PC-9 (cell line): ENCODE data around the gene MEI4.

Source experiments
- EZH2 ChIP-seq: fragments of 200-600 bp; sonication (generic); IDR thresholded peaks from 2 replicates; pipeline ENCODE4 v1.8.0; 2017; ENCODE audit warnings: antibody characterized with exemption, low read depth
- TF ChIP-seq, protein P1 (sequence below): fragments of 200-600 bp; sonication (generic); conservative IDR thresholded peaks from 2 replicates; pipeline ENCODE4 v1.6.1; 2017; ENCODE audit warnings: mixed run types, antibody characterized with exemption, mild to moderate bottlenecking, moderate library complexity

DNA sequence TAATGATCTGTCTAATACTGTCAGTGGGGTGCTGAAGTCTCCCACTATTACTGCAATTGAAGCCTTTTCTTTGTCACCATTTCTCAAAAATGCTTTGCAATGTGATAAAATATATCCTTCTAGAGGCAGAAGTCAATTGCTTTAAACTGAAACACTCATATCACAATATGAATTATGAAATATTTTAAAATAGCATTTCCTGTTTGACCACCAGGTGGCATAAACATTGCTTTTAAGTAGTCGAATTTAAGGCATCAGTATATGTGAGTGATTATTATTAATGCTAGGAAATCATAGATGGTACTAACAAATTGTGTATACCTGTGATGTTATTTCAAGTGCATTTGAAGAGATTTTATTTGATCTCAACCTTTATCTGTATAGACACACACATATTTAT lies 87.5 kb downstream of the MEI4 start:
- TF ChIP-seq, protein P1, sequence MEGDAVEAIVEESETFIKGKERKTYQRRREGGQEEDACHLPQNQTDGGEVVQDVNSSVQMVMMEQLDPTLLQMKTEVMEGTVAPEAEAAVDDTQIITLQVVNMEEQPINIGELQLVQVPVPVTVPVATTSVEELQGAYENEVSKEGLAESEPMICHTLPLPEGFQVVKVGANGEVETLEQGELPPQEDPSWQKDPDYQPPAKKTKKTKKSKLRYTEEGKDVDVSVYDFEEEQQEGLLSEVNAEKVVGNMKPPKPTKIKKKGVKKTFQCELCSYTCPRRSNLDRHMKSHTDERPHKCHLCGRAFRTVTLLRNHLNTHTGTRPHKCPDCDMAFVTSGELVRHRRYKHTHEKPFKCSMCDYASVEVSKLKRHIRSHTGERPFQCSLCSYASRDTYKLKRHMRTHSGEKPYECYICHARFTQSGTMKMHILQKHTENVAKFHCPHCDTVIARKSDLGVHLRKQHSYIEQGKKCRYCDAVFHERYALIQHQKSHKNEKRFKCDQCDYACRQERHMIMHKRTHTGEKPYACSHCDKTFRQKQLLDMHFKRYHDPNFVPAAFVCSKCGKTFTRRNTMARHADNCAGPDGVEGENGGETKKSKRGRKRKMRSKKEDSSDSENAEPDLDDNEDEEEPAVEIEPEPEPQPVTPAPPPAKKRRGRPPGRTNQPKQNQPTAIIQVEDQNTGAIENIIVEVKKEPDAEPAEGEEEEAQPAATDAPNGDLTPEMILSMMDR, result peak; percentile 61
- no peak for TF ChIP-seq EZH2
